ENCODE data around the gene OPCML. TPM values are rescaled to one million over a fixed set of nuclear protein-coding genes. Genes with fewer than 3 reads are reported as not detected.

OPCML gene
- polyA plus RNA-seq, 1 donor from 2014 or later = 11.6 TPM

DNA sequence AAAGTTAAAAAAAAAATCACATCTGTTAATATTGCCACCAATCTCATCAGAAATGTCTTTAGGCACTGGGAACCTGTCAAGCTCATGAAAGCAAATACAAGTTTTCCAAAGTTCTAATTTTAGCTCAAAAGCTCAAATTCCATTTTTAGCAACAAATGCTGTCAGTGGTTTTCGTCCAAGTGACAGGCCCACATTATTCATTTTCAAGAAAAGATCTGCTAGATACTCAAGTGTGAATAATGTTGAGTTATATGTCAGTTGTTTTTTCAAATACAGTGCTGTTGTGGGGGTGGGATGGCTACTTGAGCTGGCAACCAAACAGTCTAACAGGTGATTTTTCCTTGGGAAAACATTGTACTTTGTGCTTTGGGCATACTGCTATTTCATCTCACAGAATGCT lies 1072.6 kb downstream of the OPCML start:
- Histone ChIP-seq H3K79me2 (replicated peaks; ENCODE audit: insufficient read depth, low read length) (no peaks in the 10 kb centered on the region), H3K9me3 (ENCODE audit: low read length) (peaks cover 4% of the 10 kb centered on the region), H3K4me2 (ENCODE audit: low read length) (no peak overlapping the region), H3K4me3 (ENCODE audit: low read length) (no peak overlapping the region), H3K9me2 (ENCODE audit: insufficient read depth, low read length) (no peaks in the 10 kb centered on the region), H3K27ac (ENCODE audit: low read length) (no peak overlapping the region), H3K9ac (ENCODE audit: low read length) (no peak overlapping the region), H2AFZ (ENCODE audit: low read depth, low read length) (no peak overlapping the region), H3K27me3 (ENCODE audit: insufficient read depth, low read depth, low read length) (no peaks in the 10 kb centered on the region), H4K20me1 (ENCODE audit: insufficient read depth) (no peaks in the 10 kb centered on the region), H3K36me3 (ENCODE audit: insufficient read depth, low read length) (no peaks in the 10 kb centered on the region), H3F3A (ENCODE audit: insufficient read depth, low read length, poor library complexity, severe bottlenecking) (no peaks in the 10 kb centered on the region)
- TF ChIP-seq TAF1 (IDR thresholded peaks at IDR 0.05; ENCODE audit: low read depth) (no peak), EP300 (conservative IDR thresholded peaks at IDR 0.05; ENCODE audit: poor library complexity, severe bottlenecking) (no peak), RAD21 (conservative IDR thresholded peaks at IDR 0.05) (no peak), MXI1 (conservative IDR thresholded peaks at IDR 0.05; ENCODE audit: poor library complexity, severe bottlenecking) (no peak), POLR2AphosphoS5 (IDR thresholded peaks at IDR 0.05) (no peak), SMC3 (conservative IDR thresholded peaks at IDR 0.05; ENCODE audit: poor library complexity) (no peak), EZH2 (IDR thresholded peaks at IDR 0.05; ENCODE audit: borderline replicate concordance, insufficient read depth, low read length, poor library complexity, severe bottlenecking) (no peak)
- TF ChIP-seq, protein P1, sequence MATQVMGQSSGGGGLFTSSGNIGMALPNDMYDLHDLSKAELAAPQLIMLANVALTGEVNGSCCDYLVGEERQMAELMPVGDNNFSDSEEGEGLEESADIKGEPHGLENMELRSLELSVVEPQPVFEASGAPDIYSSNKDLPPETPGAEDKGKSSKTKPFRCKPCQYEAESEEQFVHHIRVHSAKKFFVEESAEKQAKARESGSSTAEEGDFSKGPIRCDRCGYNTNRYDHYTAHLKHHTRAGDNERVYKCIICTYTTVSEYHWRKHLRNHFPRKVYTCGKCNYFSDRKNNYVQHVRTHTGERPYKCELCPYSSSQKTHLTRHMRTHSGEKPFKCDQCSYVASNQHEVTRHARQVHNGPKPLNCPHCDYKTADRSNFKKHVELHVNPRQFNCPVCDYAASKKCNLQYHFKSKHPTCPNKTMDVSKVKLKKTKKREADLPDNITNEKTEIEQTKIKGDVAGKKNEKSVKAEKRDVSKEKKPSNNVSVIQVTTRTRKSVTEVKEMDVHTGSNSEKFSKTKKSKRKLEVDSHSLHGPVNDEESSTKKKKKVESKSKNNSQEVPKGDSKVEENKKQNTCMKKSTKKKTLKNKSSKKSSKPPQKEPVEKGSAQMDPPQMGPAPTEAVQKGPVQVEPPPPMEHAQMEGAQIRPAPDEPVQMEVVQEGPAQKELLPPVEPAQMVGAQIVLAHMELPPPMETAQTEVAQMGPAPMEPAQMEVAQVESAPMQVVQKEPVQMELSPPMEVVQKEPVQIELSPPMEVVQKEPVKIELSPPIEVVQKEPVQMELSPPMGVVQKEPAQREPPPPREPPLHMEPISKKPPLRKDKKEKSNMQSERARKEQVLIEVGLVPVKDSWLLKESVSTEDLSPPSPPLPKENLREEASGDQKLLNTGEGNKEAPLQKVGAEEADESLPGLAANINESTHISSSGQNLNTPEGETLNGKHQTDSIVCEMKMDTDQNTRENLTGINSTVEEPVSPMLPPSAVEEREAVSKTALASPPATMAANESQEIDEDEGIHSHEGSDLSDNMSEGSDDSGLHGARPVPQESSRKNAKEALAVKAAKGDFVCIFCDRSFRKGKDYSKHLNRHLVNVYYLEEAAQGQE (IDR thresholded peaks at IDR 0.05; ENCODE audit: borderline replicate concordance) = no peak
- TF ChIP-seq, protein P2, sequence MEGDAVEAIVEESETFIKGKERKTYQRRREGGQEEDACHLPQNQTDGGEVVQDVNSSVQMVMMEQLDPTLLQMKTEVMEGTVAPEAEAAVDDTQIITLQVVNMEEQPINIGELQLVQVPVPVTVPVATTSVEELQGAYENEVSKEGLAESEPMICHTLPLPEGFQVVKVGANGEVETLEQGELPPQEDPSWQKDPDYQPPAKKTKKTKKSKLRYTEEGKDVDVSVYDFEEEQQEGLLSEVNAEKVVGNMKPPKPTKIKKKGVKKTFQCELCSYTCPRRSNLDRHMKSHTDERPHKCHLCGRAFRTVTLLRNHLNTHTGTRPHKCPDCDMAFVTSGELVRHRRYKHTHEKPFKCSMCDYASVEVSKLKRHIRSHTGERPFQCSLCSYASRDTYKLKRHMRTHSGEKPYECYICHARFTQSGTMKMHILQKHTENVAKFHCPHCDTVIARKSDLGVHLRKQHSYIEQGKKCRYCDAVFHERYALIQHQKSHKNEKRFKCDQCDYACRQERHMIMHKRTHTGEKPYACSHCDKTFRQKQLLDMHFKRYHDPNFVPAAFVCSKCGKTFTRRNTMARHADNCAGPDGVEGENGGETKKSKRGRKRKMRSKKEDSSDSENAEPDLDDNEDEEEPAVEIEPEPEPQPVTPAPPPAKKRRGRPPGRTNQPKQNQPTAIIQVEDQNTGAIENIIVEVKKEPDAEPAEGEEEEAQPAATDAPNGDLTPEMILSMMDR (IDR thresholded peaks at IDR 0.05; ENCODE audit: poor library complexity, severe bottlenecking) = no peak

DNA sequence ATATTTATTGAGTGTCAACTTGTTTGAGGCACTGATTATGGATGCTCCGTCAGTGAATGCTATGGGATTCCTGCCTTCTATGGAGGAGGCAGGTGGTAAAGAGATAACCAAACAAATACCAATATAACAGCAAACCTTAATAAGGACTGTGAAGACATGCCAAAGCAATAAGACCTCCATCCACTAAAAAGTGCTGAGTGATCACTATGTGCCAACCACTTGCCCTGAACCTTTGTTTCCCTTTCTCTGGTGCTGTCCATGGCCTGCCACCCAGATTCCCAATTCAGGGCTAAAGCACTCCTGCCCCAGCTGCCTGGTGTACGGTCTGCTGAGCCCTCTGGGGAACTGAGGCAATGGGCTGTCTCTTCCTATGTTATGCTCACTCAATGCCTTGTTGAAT lies 1074.9 kb downstream of the OPCML start:
- Histone ChIP-seq H3K9me2 (ENCODE audit: insufficient read depth, low read length) (no peaks in the 10 kb centered on the region), H4K20me1 (ENCODE audit: insufficient read depth) (no peaks in the 10 kb centered on the region), H2AFZ (ENCODE audit: low read depth, low read length) (no peak overlapping the region), H3K4me3 (ENCODE audit: low read length) (peak overlapping the region; percentile 22), H3K36me3 (ENCODE audit: insufficient read depth, low read length) (no peaks in the 10 kb centered on the region), H3K79me2 (replicated peaks; ENCODE audit: insufficient read depth, low read length) (no peaks in the 10 kb centered on the region), H3K9me3 (ENCODE audit: low read length) (peaks cover 4% of the 10 kb centered on the region), H3F3A (ENCODE audit: insufficient read depth, low read length, poor library complexity, severe bottlenecking) (no peaks in the 10 kb centered on the region), H3K9ac (ENCODE audit: low read length) (no peak overlapping the region), H3K27me3 (ENCODE audit: insufficient read depth, low read depth, low read length) (no peaks in the 10 kb centered on the region), H3K27ac (ENCODE audit: low read length) (peak overlapping the region; percentile 55), H3K4me2 (ENCODE audit: low read length) (no peak overlapping the region)
- TF ChIP-seq TAF1 (IDR thresholded peaks at IDR 0.05; ENCODE audit: low read depth) (no peak), POLR2AphosphoS5 (IDR thresholded peaks at IDR 0.05) (no peak)
